SK-N-SH (cell line): ENCODE data around the gene NUDT1. TPM values are rescaled to one million over a fixed set of nuclear protein-coding genes. Genes with fewer than 3 reads are reported as not detected.

Experiments used
- CTCF ChIA-PET: fragments of 300-600, 350-600 bp; formaldehyde crosslinking; extraction: SDS; loops from one replicate; lab custom pipeline; 2021; lab: Yijun Ruan, JAX
- POLR2A ChIA-PET: fragments of 350-600 bp; sonication (Branson Sonifier 250); formaldehyde crosslinking; extraction: SDS; loops from one replicate; lab custom pipeline; 2020; ENCODE audit warnings: antibody characterized with exemption, inconsistent platforms; lab: Yijun Ruan, JAX
- DNase-seq: peaks from one replicate; pipeline ENCODE4 v3.0.0; 2012
- H2AFZ ChIP-seq: fragments of 200-600 bp; sonication (generic); 2 replicates; pipeline ENCODE4 v1.8.1; 2016; ENCODE audit warnings: antibody characterized with exemption, mild to moderate bottlenecking, low read depth
- H3F3A ChIP-seq: fragments of 200-600 bp; sonication (generic); replicated peaks from 2 replicates; pipeline ENCODE3; 2016; ENCODE audit warnings: antibody characterized with exemption, mild to moderate bottlenecking; ENCODE audit not compliant: insufficient read depth
- H3K27ac ChIP-seq, 2 experiments: fragments of 200-500 bp in 1 of 2; fragments of 200-600 bp in 1 of 2; sonication (Bioruptor generic) in 1 of 2; sonication (generic), shearing (Covaris generic) in 1 of 2; 2 replicates each; pipeline versions ENCODE4 v1.5.1 to v1.6.1; 2014 to 2016; ENCODE audit warnings: low read depth in 2 of 2, inconsistent platforms in 1 of 2, low read length in 1 of 2, mild to moderate bottlenecking in 1 of 2, mixed read lengths in 1 of 2
- H3K27me3 ChIP-seq: fragments of 200-600 bp; sonication (generic), shearing (Covaris generic); 2 replicates; pipeline ENCODE4 v1.6.1; 2016; ENCODE audit warnings: mixed run types; ENCODE audit not compliant: insufficient read depth
- H3K36me3 ChIP-seq, 2 experiments: fragments of 200-500 bp in 1 of 2; fragments of 200-600 bp in 1 of 2; sonication (Bioruptor generic) in 1 of 2; sonication (generic) in 1 of 2; replicated peaks in 1 of 2; 2 replicates each; pipeline versions ENCODE3 to v1.5.1; 2014 to 2016; ENCODE audit warnings: low read length in 1 of 2, mild to moderate bottlenecking in 1 of 2; ENCODE audit not compliant: insufficient read depth in 2 of 2, control insufficient read depth in 1 of 2
- H3K4me1 ChIP-seq, 2 experiments: fragments of 200-500 bp in 1 of 2; fragments of 200-600 bp in 1 of 2; sonication (Bioruptor generic) in 1 of 2; sonication (generic), shearing (Covaris generic) in 1 of 2; 2 replicates each; pipeline versions ENCODE4 v1.5.1 to v1.6.1; 2014 to 2016; ENCODE audit warnings: low read depth in 1 of 2, low read length in 1 of 2, mixed run types in 1 of 2; ENCODE audit not compliant: insufficient read depth in 2 of 2, control insufficient read depth in 1 of 2
- H3K4me2 ChIP-seq: fragments of 200-600 bp; sonication (generic), shearing (Covaris generic); 2 replicates; pipeline ENCODE4 v1.6.1; 2017; ENCODE audit warnings: mixed run types
- H3K4me3 ChIP-seq, 2 experiments: fragments of 200-500 bp in 1 of 2; fragments of 200-600 bp in 1 of 2; sonication (Bioruptor generic) in 1 of 2; sonication (generic), shearing (Covaris generic) in 1 of 2; 2 replicates each; pipeline versions ENCODE4 v1.5.1 to v1.8.1; 2014 to 2016; ENCODE audit warnings: low read depth in 2 of 2, inconsistent platforms in 1 of 2, low read length in 1 of 2, mild to moderate bottlenecking in 1 of 2, mixed read lengths in 1 of 2, moderate library complexity in 1 of 2
- H3K79me2 ChIP-seq: fragments of 200-600 bp; sonication (generic); 2 replicates; pipeline ENCODE4 v1.8.1; 2017; ENCODE audit warnings: mild to moderate bottlenecking; ENCODE audit not compliant: insufficient read depth
- H3K9ac ChIP-seq: fragments of 200-600 bp; sonication (generic); 2 replicates; pipeline ENCODE4 v1.6.1; 2017; ENCODE audit warnings: mixed run types
- H3K9me2 ChIP-seq: fragments of 200-600 bp; sonication (generic); 2 replicates; pipeline ENCODE4 v1.6.1; 2017; ENCODE audit warnings: mixed run types
- H3K9me3 ChIP-seq: fragments of 200-600 bp; sonication (generic); 2 replicates; pipeline ENCODE4 v1.6.1; 2017; ENCODE audit warnings: mixed run types, mild to moderate bottlenecking, moderate library complexity
- H4K20me1 ChIP-seq: fragments of 200-600 bp; sonication (generic); 2 replicates; pipeline ENCODE4 v1.6.1; 2017; ENCODE audit warnings: mild to moderate bottlenecking, mixed run types; ENCODE audit not compliant: insufficient read depth
- ELF1 ChIP-seq: IDR thresholded peaks from 2 replicates; pipeline ENCODE4 v1.4.0; 2012
- EP300 ChIP-seq, 2 experiments: IDR thresholded peaks; 2 replicates each; pipeline versions ENCODE4 v1.4.0 to v1.6.1; 2012; ENCODE audit warnings: borderline replicate concordance in 1 of 2, low read depth in 1 of 2, low read length in 1 of 2
- EZH2phosphoT487 ChIP-seq: fragments of 200-600 bp; sonication (generic); IDR thresholded peaks from 2 replicates; pipeline ENCODE4 v1.6.1; 2017; ENCODE audit warnings: low read depth, mixed run types, mild to moderate bottlenecking, antibody characterized with exemption, moderate library complexity, borderline replicate concordance
- FOXJ3 ChIP-seq: sonication (generic); formaldehyde crosslinking; IDR thresholded peaks from 2 replicates; pipeline ENCODE4 v1.5.1; 2020; ENCODE audit warnings: mild to moderate bottlenecking, missing genetic modification reagents
- FOXM1 ChIP-seq: IDR thresholded peaks from 2 replicates; pipeline ENCODE4 v1.4.0; 2012; ENCODE audit warnings: low read depth, mild to moderate bottlenecking
- JUND ChIP-seq: IDR thresholded peaks from 2 replicates; pipeline ENCODE4 v1.4.0; 2012
- RAD21 ChIP-seq: IDR thresholded peaks from 2 replicates; pipeline ENCODE4 v1.6.1; 2012; ENCODE audit warnings: mild to moderate bottlenecking, low read length
- SMC3 ChIP-seq: IDR thresholded peaks from 2 replicates; pipeline ENCODE4 v1.6.1; 2012; ENCODE audit warnings: low read depth, low read length, improper control_type of control experiment
- USF2 ChIP-seq: fragments of 150-350 bp; IDR thresholded peaks from 2 replicates; pipeline ENCODE4 v1.6.1; 2017; ENCODE audit warnings: antibody characterized with exemption, low read length, low read depth, borderline replicate concordance
- WGBS: methylation state at CpG from one replicate; pipeline ENCODE4 v1.1.6; 2017; ENCODE audit warnings: low lambda C conversion rate; 5-methylcytosine and 5-hydroxymethylcytosine counted together
- polyA plus RNA-seq, 3 experiments: library from polyadenylated mRNA; depleted of rRNA; stranded (reverse); fragments of >200 nt; gene quantifications; 2 replicates each; pipeline ENCODE4 v1.2.3, GENCODE V29; 2012
- TF ChIP-seq, protein P1 (sequence below): fragments of 200-600 bp; sonication (generic); IDR thresholded peaks from 2 replicates; pipeline ENCODE4 v1.6.1; 2017; ENCODE audit warnings: antibody characterized with exemption, mild to moderate bottlenecking, moderate library complexity
- TF ChIP-seq, protein P2 (sequence below): IDR thresholded peaks from 2 replicates; pipeline ENCODE4 v1.6.1; 2012; ENCODE audit warnings: mild to moderate bottlenecking, low read depth, low read length, moderate library complexity
- TF ChIP-seq, protein P3 (sequence below): IDR thresholded peaks from 2 replicates; pipeline ENCODE4 v1.4.0; 2012; ENCODE audit warnings: low read depth, borderline replicate concordance

Gene NUDT1
- polyA plus RNA-seq, 1 of the 3 experiments (the other 2 are of a cell fraction), result 98.1 TPM

DNA sequence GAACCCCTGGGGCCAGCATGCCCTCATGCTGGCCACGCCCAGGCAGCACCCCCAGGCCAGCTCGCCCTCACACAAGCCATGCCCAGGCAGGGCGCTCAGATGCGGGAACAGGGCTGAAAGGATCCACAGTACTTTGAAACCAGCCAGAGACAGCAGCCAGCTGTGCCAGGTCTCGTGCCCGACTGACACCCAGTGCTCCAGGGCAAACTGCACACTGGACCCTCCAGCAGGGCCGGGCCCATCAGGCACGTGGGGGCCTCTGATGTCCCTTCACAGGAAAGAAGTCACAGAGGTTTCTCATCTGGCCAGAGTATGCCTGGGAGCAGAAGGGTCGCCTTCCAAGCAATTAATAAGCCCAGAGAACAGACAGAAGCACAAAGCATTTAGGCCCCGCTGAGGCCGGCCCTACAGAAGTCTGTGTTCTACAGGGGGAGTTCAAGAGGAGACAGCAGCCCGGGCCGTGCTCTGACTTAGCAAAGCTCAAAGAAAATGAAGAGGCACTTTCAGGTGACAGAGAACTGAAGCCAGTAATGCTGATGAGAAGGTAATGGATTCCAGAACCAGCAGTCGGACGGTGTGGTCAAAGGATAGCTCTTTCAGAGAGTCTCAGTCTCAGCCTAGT, 30.7 kb upstream of the NUDT1 start:
- Histone ChIP-seq H2AFZ (no peak overlapping the region), H4K20me1 (0 out of 2 replicates have a peak, but pooled peaks cover 5% of the 10 kb centered on the region), H3K4me2 (no peak overlapping the region), H3K9me2 (no peaks in the 10 kb centered on the region), H3K4me3 (no peak overlapping the region), H3K27me3 (no peaks in the 10 kb centered on the region), H3K27ac (no peak overlapping the region; a peak in 1 of 4 replicates), H3K4me1 (peaks cover 0 to 8% of the 10 kb centered on the region in 2 experiments; a peak in 1 of 4 replicates), H3F3A (no peaks in the 10 kb centered on the region), H3K79me2 (no peaks in the 10 kb centered on the region), H3K9me3 (no peaks in the 10 kb centered on the region), H3K36me3 (peaks cover 57 to 66% of the 10 kb centered on the region in 2 experiments), H3K9ac (no peak overlapping the region)
- no peak for DNase-seq
- 85% methylated on average over 10 of the region's 15 CpGs for WGBS
- TF ChIP-seq JUND (no peak), RAD21 (no peak), EP300 (IDR thresholded peaks at IDR 0.05; ENCODE audit: borderline replicate concordance in 1 of 2, low read depth in 1 of 2, low read length in 1 of 2) (no peak), SMC3 (no peak), FOXJ3 (CRISPR knock-in tag) (no peak), USF2 (no peak), EZH2phosphoT487 (no peak), ELF1 (no peak), FOXM1 (no peak)
- TF ChIP-seq, protein P1, sequence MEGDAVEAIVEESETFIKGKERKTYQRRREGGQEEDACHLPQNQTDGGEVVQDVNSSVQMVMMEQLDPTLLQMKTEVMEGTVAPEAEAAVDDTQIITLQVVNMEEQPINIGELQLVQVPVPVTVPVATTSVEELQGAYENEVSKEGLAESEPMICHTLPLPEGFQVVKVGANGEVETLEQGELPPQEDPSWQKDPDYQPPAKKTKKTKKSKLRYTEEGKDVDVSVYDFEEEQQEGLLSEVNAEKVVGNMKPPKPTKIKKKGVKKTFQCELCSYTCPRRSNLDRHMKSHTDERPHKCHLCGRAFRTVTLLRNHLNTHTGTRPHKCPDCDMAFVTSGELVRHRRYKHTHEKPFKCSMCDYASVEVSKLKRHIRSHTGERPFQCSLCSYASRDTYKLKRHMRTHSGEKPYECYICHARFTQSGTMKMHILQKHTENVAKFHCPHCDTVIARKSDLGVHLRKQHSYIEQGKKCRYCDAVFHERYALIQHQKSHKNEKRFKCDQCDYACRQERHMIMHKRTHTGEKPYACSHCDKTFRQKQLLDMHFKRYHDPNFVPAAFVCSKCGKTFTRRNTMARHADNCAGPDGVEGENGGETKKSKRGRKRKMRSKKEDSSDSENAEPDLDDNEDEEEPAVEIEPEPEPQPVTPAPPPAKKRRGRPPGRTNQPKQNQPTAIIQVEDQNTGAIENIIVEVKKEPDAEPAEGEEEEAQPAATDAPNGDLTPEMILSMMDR, result no peak
- TF ChIP-seq, protein P2, sequence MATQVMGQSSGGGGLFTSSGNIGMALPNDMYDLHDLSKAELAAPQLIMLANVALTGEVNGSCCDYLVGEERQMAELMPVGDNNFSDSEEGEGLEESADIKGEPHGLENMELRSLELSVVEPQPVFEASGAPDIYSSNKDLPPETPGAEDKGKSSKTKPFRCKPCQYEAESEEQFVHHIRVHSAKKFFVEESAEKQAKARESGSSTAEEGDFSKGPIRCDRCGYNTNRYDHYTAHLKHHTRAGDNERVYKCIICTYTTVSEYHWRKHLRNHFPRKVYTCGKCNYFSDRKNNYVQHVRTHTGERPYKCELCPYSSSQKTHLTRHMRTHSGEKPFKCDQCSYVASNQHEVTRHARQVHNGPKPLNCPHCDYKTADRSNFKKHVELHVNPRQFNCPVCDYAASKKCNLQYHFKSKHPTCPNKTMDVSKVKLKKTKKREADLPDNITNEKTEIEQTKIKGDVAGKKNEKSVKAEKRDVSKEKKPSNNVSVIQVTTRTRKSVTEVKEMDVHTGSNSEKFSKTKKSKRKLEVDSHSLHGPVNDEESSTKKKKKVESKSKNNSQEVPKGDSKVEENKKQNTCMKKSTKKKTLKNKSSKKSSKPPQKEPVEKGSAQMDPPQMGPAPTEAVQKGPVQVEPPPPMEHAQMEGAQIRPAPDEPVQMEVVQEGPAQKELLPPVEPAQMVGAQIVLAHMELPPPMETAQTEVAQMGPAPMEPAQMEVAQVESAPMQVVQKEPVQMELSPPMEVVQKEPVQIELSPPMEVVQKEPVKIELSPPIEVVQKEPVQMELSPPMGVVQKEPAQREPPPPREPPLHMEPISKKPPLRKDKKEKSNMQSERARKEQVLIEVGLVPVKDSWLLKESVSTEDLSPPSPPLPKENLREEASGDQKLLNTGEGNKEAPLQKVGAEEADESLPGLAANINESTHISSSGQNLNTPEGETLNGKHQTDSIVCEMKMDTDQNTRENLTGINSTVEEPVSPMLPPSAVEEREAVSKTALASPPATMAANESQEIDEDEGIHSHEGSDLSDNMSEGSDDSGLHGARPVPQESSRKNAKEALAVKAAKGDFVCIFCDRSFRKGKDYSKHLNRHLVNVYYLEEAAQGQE, result no peak
- TF ChIP-seq, protein P3, sequence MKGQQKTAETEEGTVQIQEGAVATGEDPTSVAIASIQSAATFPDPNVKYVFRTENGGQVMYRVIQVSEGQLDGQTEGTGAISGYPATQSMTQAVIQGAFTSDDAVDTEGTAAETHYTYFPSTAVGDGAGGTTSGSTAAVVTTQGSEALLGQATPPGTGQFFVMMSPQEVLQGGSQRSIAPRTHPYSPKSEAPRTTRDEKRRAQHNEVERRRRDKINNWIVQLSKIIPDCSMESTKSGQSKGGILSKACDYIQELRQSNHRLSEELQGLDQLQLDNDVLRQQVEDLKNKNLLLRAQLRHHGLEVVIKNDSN, result no peak
- CTCF ChIA-PET, result interaction anchor here (1.1 to 2.5 kb wide), 4 partner anchors 8 to 548 kb away, joined by 3 to 17 read pairs (median 4); no protein-coding TSS in a partner anchor
- POLR2A ChIA-PET, result no interaction called here
